ENCODE data around the gene PZP.

Gene PZP

GRCh38 chr12:9244894-9245293, 36.7 kb upstream of the PZP start:
- H3K4me3 ChIP-seq (ENCODE audit: low read depth, low read length), result no peak overlapping the region
- no peaks in the 10 kb centered on the region for H3K36me3 ChIP-seq (ENCODE audit: control insufficient read depth in 1 of 2, insufficient read depth in 2 of 2, low read length in 2 of 2)
- H2BK5ac ChIP-seq (ENCODE audit: low read depth, low read length, poor library complexity), result no peak overlapping the region
- no peak overlapping the region for H4K8ac ChIP-seq (ENCODE audit: low read depth, low read length)
- no peaks in the 10 kb centered on the region for H3K27me3 ChIP-seq (ENCODE audit: insufficient read depth, low read length)
- no peak overlapping the region for H3K18ac ChIP-seq (ENCODE audit: low read length)
- H2BK120ac ChIP-seq (ENCODE audit: insufficient read depth, low read length, poor library complexity), result no peak overlapping the region
- no peak overlapping the region for H3K27ac ChIP-seq (ENCODE audit: low read depth, low read length)
- H3K79me1 ChIP-seq (ENCODE audit: low read length), result no peaks in the 10 kb centered on the region
- no peak overlapping the region for H4K12ac ChIP-seq (ENCODE audit: low read depth, low read length)
- no peak overlapping the region for H3K14ac ChIP-seq (ENCODE audit: low read length)
- no CpG with 5 or more reads among the region's 6 CpGs for WGBS (ENCODE audit: extremely low coverage, insufficient coverage, insufficient read length)
- no peak for DNase-seq
- no peak overlapping the region for H3K23ac ChIP-seq (ENCODE audit: low read length)
- no peak overlapping the region for H2AK5ac ChIP-seq (ENCODE audit: low read length)
- no peak overlapping the region for H3K4ac ChIP-seq (ENCODE audit: low read depth, low read length)
- H4K91ac ChIP-seq (ENCODE audit: low read depth, low read length), result no peak overlapping the region
- no peaks in the 10 kb centered on the region for H3K4me1 ChIP-seq (ENCODE audit: control insufficient read depth in 1 of 2, insufficient read depth in 2 of 2, low read length in 2 of 2)
- H2AFZ ChIP-seq (ENCODE audit: insufficient read depth, low read length, poor library complexity), result no peak overlapping the region
- H2BK12ac ChIP-seq (ENCODE audit: low read length), result no peak overlapping the region
- no peak overlapping the region for H3K4me2 ChIP-seq (ENCODE audit: low read length)
- no peaks in the 10 kb centered on the region for H3K9me3 ChIP-seq (ENCODE audit: insufficient read depth, low read depth, low read length)
- no peak overlapping the region for H3K9ac ChIP-seq (ENCODE audit: low read length)
- H3K79me2 ChIP-seq (ENCODE audit: control insufficient read depth, insufficient read depth, low read length, poor library complexity), result no peaks in the 10 kb centered on the region

DNA sequence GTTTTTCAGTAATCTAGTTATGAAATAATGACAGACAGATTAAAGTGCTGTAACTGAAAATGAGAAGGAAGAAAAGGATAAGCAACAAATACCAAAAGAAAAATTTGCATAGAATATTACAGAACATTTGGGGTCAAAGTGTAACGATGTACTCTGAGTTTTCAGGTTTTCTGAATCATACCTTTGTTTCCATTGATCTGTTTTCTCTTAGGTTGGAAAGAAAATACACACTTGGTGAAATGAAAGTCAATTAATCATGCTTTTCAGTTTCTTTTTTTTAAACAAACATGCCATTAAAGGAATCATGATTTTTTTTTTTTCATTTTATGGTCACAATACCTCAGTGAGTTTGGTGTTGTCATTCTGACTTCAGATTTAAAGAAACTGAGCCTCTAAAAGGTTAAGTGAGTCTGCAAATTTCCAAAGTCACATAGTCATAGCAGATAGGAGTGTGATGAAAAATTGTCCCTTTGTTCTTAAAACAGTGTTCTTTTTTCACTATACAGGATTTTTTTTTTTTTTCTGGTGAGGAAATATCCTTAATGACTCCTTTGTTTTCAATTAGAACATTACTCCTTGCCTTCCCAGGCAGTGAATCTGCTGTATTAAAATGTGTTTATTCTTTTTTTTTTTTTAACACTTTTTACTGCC, 35.9 kb upstream of the PZP start:
- Histone ChIP-seq H3K79me1 (ENCODE audit: low read length) (no peaks in the 10 kb centered on the region), H3K4ac (ENCODE audit: low read depth, low read length) (no peak overlapping the region), H4K91ac (ENCODE audit: low read depth, low read length) (no peak overlapping the region), H3K23ac (ENCODE audit: low read length) (no peak overlapping the region), H3K4me1 (ENCODE audit: control insufficient read depth in 1 of 2, insufficient read depth in 2 of 2, low read length in 2 of 2) (no peaks in the 10 kb centered on the region), H2BK5ac (ENCODE audit: low read depth, low read length, poor library complexity) (no peak overlapping the region), H3K14ac (ENCODE audit: low read length) (no peak overlapping the region), H3K4me3 (ENCODE audit: low read depth, low read length) (no peak overlapping the region), H2BK120ac (ENCODE audit: insufficient read depth, low read length, poor library complexity) (no peak overlapping the region), H2AK5ac (ENCODE audit: low read length) (no peak overlapping the region), H3K4me2 (ENCODE audit: low read length) (no peak overlapping the region), H3K9ac (ENCODE audit: low read length) (no peak overlapping the region), H3K79me2 (ENCODE audit: control insufficient read depth, insufficient read depth, low read length, poor library complexity) (no peaks in the 10 kb centered on the region), H3K27ac (ENCODE audit: low read depth, low read length) (no peak overlapping the region), H3K36me3 (ENCODE audit: control insufficient read depth in 1 of 2, insufficient read depth in 2 of 2, low read length in 2 of 2) (no peaks in the 10 kb centered on the region), H4K12ac (ENCODE audit: low read depth, low read length) (no peak overlapping the region), H2BK12ac (ENCODE audit: low read length) (no peak overlapping the region), H3K9me3 (ENCODE audit: insufficient read depth, low read depth, low read length) (no peaks in the 10 kb centered on the region), H3K18ac (ENCODE audit: low read length) (no peak overlapping the region), H2AFZ (ENCODE audit: insufficient read depth, low read length, poor library complexity) (no peak overlapping the region), H4K8ac (ENCODE audit: low read depth, low read length) (no peak overlapping the region), H3K27me3 (ENCODE audit: insufficient read depth, low read length) (no peaks in the 10 kb centered on the region)
- no peak for DNase-seq
- no CpG with 5 or more reads among the region's 1 CpG for WGBS (ENCODE audit: extremely low coverage, insufficient coverage, insufficient read length)

DNA sequence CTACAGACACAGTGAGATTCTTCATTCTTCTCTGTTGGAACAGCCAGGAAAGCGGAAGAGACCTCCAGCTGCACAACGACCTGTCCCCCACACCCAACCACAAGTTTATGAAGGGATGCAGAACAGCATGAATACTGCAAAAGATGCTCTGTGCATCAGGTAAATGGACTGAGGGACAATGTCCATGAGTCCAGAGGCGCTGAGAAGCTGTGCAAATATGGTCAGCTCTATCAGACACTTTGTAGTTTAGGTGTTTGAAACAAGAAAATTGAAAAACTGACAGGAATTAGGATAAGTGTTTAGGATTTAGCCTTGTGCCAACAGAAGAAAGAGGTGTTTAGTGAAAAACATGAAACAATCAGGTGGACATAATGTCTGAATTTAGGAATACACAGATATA, 33.1 kb upstream of the PZP start:
- no peaks in the 10 kb centered on the region for H3K9me3 ChIP-seq (ENCODE audit: insufficient read depth, low read depth, low read length)
- no CpG with 5 or more reads among the region's 3 CpGs for WGBS (ENCODE audit: extremely low coverage, insufficient coverage, insufficient read length)
- no peak overlapping the region for H3K23ac ChIP-seq (ENCODE audit: low read length)
- H2BK120ac ChIP-seq (ENCODE audit: insufficient read depth, low read length, poor library complexity), result no peak overlapping the region
- H3K79me1 ChIP-seq (ENCODE audit: low read length), result no peaks in the 10 kb centered on the region
- H2AFZ ChIP-seq (ENCODE audit: insufficient read depth, low read length, poor library complexity), result no peak overlapping the region
- no peak overlapping the region for H2BK5ac ChIP-seq (ENCODE audit: low read depth, low read length, poor library complexity)
- H2AK5ac ChIP-seq (ENCODE audit: low read length), result no peak overlapping the region
- H3K9ac ChIP-seq (ENCODE audit: low read length), result no peak overlapping the region
- H3K4me3 ChIP-seq (ENCODE audit: low read depth, low read length), result no peak overlapping the region
- no peak overlapping the region for H4K91ac ChIP-seq (ENCODE audit: low read depth, low read length)
- H3K27me3 ChIP-seq (ENCODE audit: insufficient read depth, low read length), result no peaks in the 10 kb centered on the region
- H3K4me1 ChIP-seq (ENCODE audit: control insufficient read depth in 1 of 2, insufficient read depth in 2 of 2, low read length in 2 of 2), result no peaks in the 10 kb centered on the region
- DNase-seq, result no peak
- H3K4me2 ChIP-seq (ENCODE audit: low read length), result no peak overlapping the region
- no peaks in the 10 kb centered on the region for H3K79me2 ChIP-seq (ENCODE audit: control insufficient read depth, insufficient read depth, low read length, poor library complexity)
- H4K8ac ChIP-seq (ENCODE audit: low read depth, low read length), result no peak overlapping the region
- H4K12ac ChIP-seq (ENCODE audit: low read depth, low read length), result no peak overlapping the region
- no peak overlapping the region for H3K4ac ChIP-seq (ENCODE audit: low read depth, low read length)
- H3K27ac ChIP-seq (ENCODE audit: low read depth, low read length), result no peak overlapping the region
- H2BK12ac ChIP-seq (ENCODE audit: low read length), result no peak overlapping the region
- H3K14ac ChIP-seq (ENCODE audit: low read length), result no peak overlapping the region
- H3K18ac ChIP-seq (ENCODE audit: low read length), result no peak overlapping the region
- H3K36me3 ChIP-seq (ENCODE audit: control insufficient read depth in 1 of 2, insufficient read depth in 2 of 2, low read length in 2 of 2), result no peaks in the 10 kb centered on the region

DNA sequence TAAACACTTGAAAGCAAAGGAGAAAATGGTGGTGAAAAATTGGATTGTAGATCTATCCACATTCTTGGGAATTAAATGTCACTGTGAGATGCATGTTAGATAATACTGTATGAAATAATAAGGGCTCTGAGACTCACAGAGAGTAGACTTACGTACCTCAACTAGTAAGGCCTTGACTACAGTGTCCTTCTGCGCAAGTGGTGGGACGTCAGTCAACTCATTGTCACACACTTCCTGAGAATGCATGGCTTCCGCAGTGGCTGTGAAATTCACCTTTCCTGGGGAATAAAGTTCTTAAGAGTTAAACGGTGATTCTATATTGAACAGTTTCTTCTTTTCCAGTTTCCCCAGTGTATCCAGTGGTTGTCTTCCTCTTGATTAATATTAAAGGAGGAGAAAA, 32.6 kb upstream of the PZP start:
- no peak overlapping the region for H3K18ac ChIP-seq (ENCODE audit: low read length)
- no peak overlapping the region for H3K4ac ChIP-seq (ENCODE audit: low read depth, low read length)
- no peak overlapping the region for H2AK5ac ChIP-seq (ENCODE audit: low read length)
- H2BK5ac ChIP-seq (ENCODE audit: low read depth, low read length, poor library complexity), result no peak overlapping the region
- no peak overlapping the region for H4K12ac ChIP-seq (ENCODE audit: low read depth, low read length)
- no peaks in the 10 kb centered on the region for H3K27me3 ChIP-seq (ENCODE audit: insufficient read depth, low read length)
- no CpG with 5 or more reads among the region's 5 CpGs for WGBS (ENCODE audit: extremely low coverage, insufficient coverage, insufficient read length)
- no peak overlapping the region for H3K23ac ChIP-seq (ENCODE audit: low read length)
- no peak overlapping the region for H4K8ac ChIP-seq (ENCODE audit: low read depth, low read length)
- no peaks in the 10 kb centered on the region for H3K36me3 ChIP-seq (ENCODE audit: control insufficient read depth in 1 of 2, insufficient read depth in 2 of 2, low read length in 2 of 2)
- no peak overlapping the region for H3K9ac ChIP-seq (ENCODE audit: low read length)
- H3K4me2 ChIP-seq (ENCODE audit: low read length), result no peak overlapping the region
- no peak overlapping the region for H3K4me3 ChIP-seq (ENCODE audit: low read depth, low read length)
- DNase-seq, result no peak
- H2BK12ac ChIP-seq (ENCODE audit: low read length), result no peak overlapping the region
- no peak overlapping the region for H4K91ac ChIP-seq (ENCODE audit: low read depth, low read length)
- no peaks in the 10 kb centered on the region for H3K4me1 ChIP-seq (ENCODE audit: control insufficient read depth in 1 of 2, insufficient read depth in 2 of 2, low read length in 2 of 2)
- H2AFZ ChIP-seq (ENCODE audit: insufficient read depth, low read length, poor library complexity), result no peak overlapping the region
- no peak overlapping the region for H3K14ac ChIP-seq (ENCODE audit: low read length)
- no peak overlapping the region for H2BK120ac ChIP-seq (ENCODE audit: insufficient read depth, low read length, poor library complexity)
- H3K9me3 ChIP-seq (ENCODE audit: insufficient read depth, low read depth, low read length), result no peaks in the 10 kb centered on the region
- no peaks in the 10 kb centered on the region for H3K79me1 ChIP-seq (ENCODE audit: low read length)
- no peak overlapping the region for H3K27ac ChIP-seq (ENCODE audit: low read depth, low read length)
- H3K79me2 ChIP-seq (ENCODE audit: control insufficient read depth, insufficient read depth, low read length, poor library complexity), result no peaks in the 10 kb centered on the region
